Mesenchymal stem cell (in vitro differentiated cells and primary cell): ENCODE measurements around the gene CFAP298.

Experiments
- DNase-seq: peaks from one replicate; pipeline ENCODE4 v3.0.0-alpha.2; 2013
- H2AFZ ChIP-seq: one replicate; pipeline ENCODE4 v1.6.1; 2013; ENCODE audit warnings: low read depth, mild to moderate bottlenecking, control low read depth, inconsistent platforms, low read length, moderate library complexity
- H2AK5ac ChIP-seq: 2 replicates; pipeline ENCODE4 v1.6.1; 2013; ENCODE audit warnings: low read length, moderate library complexity, mild to moderate bottlenecking, inconsistent platforms; ENCODE audit not compliant: severe bottlenecking
- H2BK120ac ChIP-seq: one replicate; pipeline ENCODE4 v1.6.1; 2013; ENCODE audit warnings: low read depth, mild to moderate bottlenecking, inconsistent platforms, low read length, moderate library complexity
- H2BK12ac ChIP-seq, 2 experiments: one replicate each; pipeline ENCODE4 v1.6.1; 2013; ENCODE audit warnings: inconsistent platforms in 2 of 2, low read length in 2 of 2, mild to moderate bottlenecking in 2 of 2, moderate library complexity in 2 of 2, control low read depth in 1 of 2
- H2BK15ac ChIP-seq: one replicate; pipeline ENCODE4 v1.6.1; 2013; ENCODE audit warnings: mild to moderate bottlenecking, low read depth, inconsistent platforms; ENCODE audit not compliant: poor library complexity, severe bottlenecking
- H2BK5ac ChIP-seq: 2 replicates; pipeline ENCODE4 v1.6.1; 2013; ENCODE audit warnings: low read depth, mild to moderate bottlenecking, low read length, control low read depth, inconsistent platforms; ENCODE audit not compliant: poor library complexity, severe bottlenecking
- H3K14ac ChIP-seq, 2 experiments: one replicate each; pipeline ENCODE4 v1.6.1; 2013; ENCODE audit warnings: inconsistent platforms in 2 of 2, low read length in 2 of 2, control low read depth in 1 of 2, mild to moderate bottlenecking in 1 of 2, moderate library complexity in 1 of 2
- H3K18ac ChIP-seq, 2 experiments: one replicate each; pipeline ENCODE4 v1.6.1; 2013; ENCODE audit warnings: inconsistent platforms in 2 of 2, low read length in 2 of 2, control low read depth in 1 of 2, low read depth in 1 of 2, mild to moderate bottlenecking in 1 of 2
- H3K23ac ChIP-seq, 2 experiments: one replicate each; pipeline ENCODE4 v1.6.1; 2013; ENCODE audit warnings: inconsistent platforms in 2 of 2, low read length in 2 of 2, mild to moderate bottlenecking in 2 of 2, moderate library complexity in 2 of 2, control low read depth in 1 of 2
- H3K27ac ChIP-seq: 2 replicates; pipeline ENCODE4 v1.5.1; 2013; ENCODE audit warnings: mild to moderate bottlenecking, moderate library complexity, low read length, control low read depth, inconsistent platforms; ENCODE audit not compliant: poor library complexity, severe bottlenecking
- H3K27me3 ChIP-seq, 2 experiments: 2 replicates each; pipeline versions ENCODE4 v1.6.1 to v1.7.0; 2013; ENCODE audit warnings: low read length in 2 of 2, mild to moderate bottlenecking in 2 of 2, moderate library complexity in 2 of 2, control low read depth in 1 of 2, inconsistent platforms in 1 of 2; ENCODE audit not compliant: control insufficient read depth in 1 of 2, insufficient read depth in 1 of 2
- H3K36me3 ChIP-seq, 2 experiments: 2 replicates each; pipeline versions ENCODE4 v1.6.1 to v1.7.0; 2013; ENCODE audit warnings: low read length in 2 of 2, control low read depth in 1 of 2, inconsistent platforms in 1 of 2, low read depth in 1 of 2, mild to moderate bottlenecking in 1 of 2; ENCODE audit not compliant: insufficient read depth in 2 of 2, control insufficient read depth in 1 of 2
- H3K4ac ChIP-seq, 2 experiments: one replicate each; pipeline ENCODE4 v1.6.1; 2013; ENCODE audit warnings: inconsistent platforms in 2 of 2, low read length in 2 of 2, mild to moderate bottlenecking in 2 of 2, moderate library complexity in 2 of 2, control low read depth in 1 of 2, low read depth in 1 of 2
- H3K4me1 ChIP-seq: 2 replicates; pipeline ENCODE4 v1.6.1; 2013; ENCODE audit warnings: low read depth, low read length, control low read depth; ENCODE audit not compliant: control insufficient read depth, insufficient read depth
- H3K4me2 ChIP-seq: 2 replicates; pipeline ENCODE4 v1.6.1; 2013; ENCODE audit warnings: low read length, mild to moderate bottlenecking, inconsistent platforms; ENCODE audit not compliant: poor library complexity, severe bottlenecking
- H3K4me3 ChIP-seq, 2 experiments: 2 replicates each; pipeline versions ENCODE4 v1.5.1 to v1.7.0; 2013; ENCODE audit warnings: low read length in 2 of 2, mild to moderate bottlenecking in 2 of 2, control low read depth in 1 of 2, low read depth in 1 of 2; ENCODE audit not compliant: insufficient read depth in 1 of 2
- H3K79me1 ChIP-seq: replicated peaks from 2 replicates; pipeline ENCODE4 v1.6.1; 2013; ENCODE audit warnings: mild to moderate bottlenecking, control low read depth, low read length, inconsistent platforms; ENCODE audit not compliant: poor library complexity, severe bottlenecking
- H3K9ac ChIP-seq: 2 replicates; pipeline ENCODE4 v1.7.0; 2013; ENCODE audit warnings: mild to moderate bottlenecking, low read length, moderate library complexity
- H3K9me3 ChIP-seq: 2 replicates; pipeline ENCODE4 v1.7.0; 2013; ENCODE audit warnings: mild to moderate bottlenecking, low read length; ENCODE audit not compliant: control insufficient read depth
- H4K8ac ChIP-seq: one replicate; pipeline ENCODE4 v1.6.1; 2013; ENCODE audit warnings: inconsistent platforms, mild to moderate bottlenecking, low read length, moderate library complexity
- H4K91ac ChIP-seq: one replicate; pipeline ENCODE4 v1.6.1; 2013; ENCODE audit warnings: mild to moderate bottlenecking, low read length, inconsistent platforms
- WGBS: methylation state at CpG from one replicate; pipeline ENCODE4 v1.1.7; 2013; ENCODE audit warnings: mixed read lengths; 5-methylcytosine and 5-hydroxymethylcytosine counted together

The CFAP298 gene

GRCh38 chr21:32593690-32594089 lies 18.5 kb downstream of the CFAP298 start:
- H3K14ac ChIP-seq, result no peak overlapping the region
- H3K23ac ChIP-seq, result no peak overlapping the region
- no peaks in the 10 kb centered on the region for H3K27me3 ChIP-seq
- H3K4me3 ChIP-seq, result no peak overlapping the region
- H3K18ac ChIP-seq, result no peak overlapping the region
- H2BK15ac ChIP-seq, result no peak overlapping the region
- peaks cover 5% of the 10 kb centered on the region for H3K4me1 ChIP-seq
- no peak overlapping the region for H2BK5ac ChIP-seq
- no peak overlapping the region for H4K8ac ChIP-seq
- H2BK120ac ChIP-seq, result no peak overlapping the region
- peaks cover 0 to under 1% of the 10 kb centered on the region in 2 experiments for H3K36me3 ChIP-seq
- H3K79me1 ChIP-seq, result no peaks in the 10 kb centered on the region
- no peak overlapping the region for H3K27ac ChIP-seq
- H3K9me3 ChIP-seq, result no peaks in the 10 kb centered on the region
- H4K91ac ChIP-seq, result no peak overlapping the region
- DNase-seq, result no peak
- no peak overlapping the region for H3K4ac ChIP-seq
- H2BK12ac ChIP-seq, result no peak overlapping the region
- no peak overlapping the region for H2AK5ac ChIP-seq
- H2AFZ ChIP-seq, result no peak overlapping the region
- H3K4me2 ChIP-seq, result no peak overlapping the region
- no peak overlapping the region for H3K9ac ChIP-seq
- 96% methylated on average over 7 of the region's 8 CpGs for WGBS

GRCh38 chr21:32592929-32593502 lies 19.2 kb downstream of the CFAP298 start:
- no peak overlapping the region for H3K4me3 ChIP-seq
- H3K4ac ChIP-seq, result no peak overlapping the region
- H2BK12ac ChIP-seq, result no peak overlapping the region
- H3K18ac ChIP-seq, result no peak overlapping the region
- H3K4me1 ChIP-seq, result peaks cover 5% of the 10 kb centered on the region
- no peak overlapping the region for H3K4me2 ChIP-seq
- no peak overlapping the region for H2AK5ac ChIP-seq
- no peak overlapping the region for H2AFZ ChIP-seq
- no peaks in the 10 kb centered on the region for H3K36me3 ChIP-seq
- DNase-seq, result no peak
- H4K91ac ChIP-seq, result no peak overlapping the region
- H3K79me1 ChIP-seq, result no peaks in the 10 kb centered on the region
- no peak overlapping the region for H2BK5ac ChIP-seq
- 80% methylated on average over 10 of the region's 10 CpGs for WGBS
- no peak overlapping the region for H3K9ac ChIP-seq
- H3K9me3 ChIP-seq, result no peaks in the 10 kb centered on the region
- no peak overlapping the region for H3K27ac ChIP-seq
- no peaks in the 10 kb centered on the region for H3K27me3 ChIP-seq
- peak overlapping the region in 1 of 2 experiments; percentile 64 for H3K23ac ChIP-seq
- no peak overlapping the region for H3K14ac ChIP-seq
- H2BK120ac ChIP-seq, result no peak overlapping the region
- no peak overlapping the region for H4K8ac ChIP-seq
- H2BK15ac ChIP-seq, result no peak overlapping the region

GRCh38 chr21:32590130-32590529 lies 22.0 kb downstream of the CFAP298 start:
- Histone ChIP-seq H2BK120ac (no peak overlapping the region), H2AFZ (no peak overlapping the region), H3K9me3 (no peaks in the 10 kb centered on the region), H3K79me1 (no peaks in the 10 kb centered on the region), H4K8ac (no peak overlapping the region), H2BK5ac (no peak overlapping the region), H3K18ac (no peak overlapping the region), H3K27me3 (peaks cover 18 to 19% of the 10 kb centered on the region in 2 experiments), H3K9ac (no peak overlapping the region), H3K27ac (no peak overlapping the region), H2BK12ac (no peak overlapping the region), H2BK15ac (no peak overlapping the region), H3K23ac (no peak overlapping the region), H4K91ac (no peak overlapping the region), H3K4me3 (no peak overlapping the region), H3K36me3 (no peaks in the 10 kb centered on the region), H3K14ac (no peak overlapping the region), H3K4me1 (peaks cover 1% of the 10 kb centered on the region), H2AK5ac (no peak overlapping the region), H3K4ac (no peak overlapping the region), H3K4me2 (no peak overlapping the region)
- WGBS, result 83% methylated on average over 4 of the region's 4 CpGs
- no peak for DNase-seq

- Histone ChIP-seq H2AFZ (no peak overlapping the region), H3K27me3 (peaks cover 29 to 31% of the 10 kb centered on the region in 2 experiments), H4K91ac (no peak overlapping the region), H3K18ac (no peak overlapping the region), H2BK15ac (no peak overlapping the region), H3K4me1 (peaks cover 3% of the 10 kb centered on the region), H3K9ac (no peak overlapping the region), H3K14ac (no peak overlapping the region), H3K79me1 (no peaks in the 10 kb centered on the region), H2BK12ac (no peak overlapping the region), H2BK120ac (no peak overlapping the region), H3K4me3 (no peak overlapping the region), H3K23ac (no peak overlapping the region), H3K4ac (no peak overlapping the region), H2AK5ac (no peak overlapping the region), H4K8ac (no peak overlapping the region), H3K9me3 (no peaks in the 10 kb centered on the region), H3K27ac (no peak overlapping the region), H3K4me2 (no peak overlapping the region), H2BK5ac (no peak overlapping the region), H3K36me3 (no peaks in the 10 kb centered on the region)
- WGBS, result 98% methylated on average over 3 of the region's 5 CpGs
- no peak for DNase-seq
These were observed 24.5 kb downstream of the CFAP298 start for GRCh38 chr21:32587651-32588050.
